ENCODE data around the gene PKD1L1.
A peak's percentile ranks its signal among the peaks of the same experiment; 100 is the strongest.

PKD1L1 gene

DNA sequence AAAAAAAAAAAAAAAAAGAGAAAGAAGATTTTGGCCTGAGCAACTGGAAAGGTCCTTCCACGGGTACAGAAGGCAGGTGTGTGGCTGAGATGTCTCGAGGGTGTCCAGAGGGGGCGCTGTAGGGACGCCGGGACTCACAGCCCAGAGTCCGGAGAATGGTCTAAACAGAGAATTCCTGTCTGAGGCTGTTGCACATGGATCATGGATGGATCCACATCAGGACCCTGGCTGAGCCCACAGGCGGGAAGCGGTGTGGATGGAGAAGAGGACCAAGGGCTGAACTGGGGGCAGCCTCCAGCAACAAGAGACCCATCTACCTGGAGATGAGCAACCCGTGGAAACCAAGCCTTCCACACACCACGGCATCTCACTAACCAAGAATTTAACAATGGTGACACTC, 55.0 kb downstream of the PKD1L1 start:
- H3K4me1 ChIP-seq (ENCODE audit: control insufficient read depth, insufficient read depth, low read length): no peaks in the 10 kb centered on the region
- H3K36me3 ChIP-seq (ENCODE audit: control insufficient read depth in 2 of 2, insufficient read depth in 1 of 2, low read length in 2 of 2): no peaks in the 10 kb centered on the region
- POLR2A ChIA-PET: no interaction called here
- H3K4me3 ChIP-seq (ENCODE audit: low read depth, low read length): no peak overlapping the region
- TF ChIP-seq, protein P1, sequence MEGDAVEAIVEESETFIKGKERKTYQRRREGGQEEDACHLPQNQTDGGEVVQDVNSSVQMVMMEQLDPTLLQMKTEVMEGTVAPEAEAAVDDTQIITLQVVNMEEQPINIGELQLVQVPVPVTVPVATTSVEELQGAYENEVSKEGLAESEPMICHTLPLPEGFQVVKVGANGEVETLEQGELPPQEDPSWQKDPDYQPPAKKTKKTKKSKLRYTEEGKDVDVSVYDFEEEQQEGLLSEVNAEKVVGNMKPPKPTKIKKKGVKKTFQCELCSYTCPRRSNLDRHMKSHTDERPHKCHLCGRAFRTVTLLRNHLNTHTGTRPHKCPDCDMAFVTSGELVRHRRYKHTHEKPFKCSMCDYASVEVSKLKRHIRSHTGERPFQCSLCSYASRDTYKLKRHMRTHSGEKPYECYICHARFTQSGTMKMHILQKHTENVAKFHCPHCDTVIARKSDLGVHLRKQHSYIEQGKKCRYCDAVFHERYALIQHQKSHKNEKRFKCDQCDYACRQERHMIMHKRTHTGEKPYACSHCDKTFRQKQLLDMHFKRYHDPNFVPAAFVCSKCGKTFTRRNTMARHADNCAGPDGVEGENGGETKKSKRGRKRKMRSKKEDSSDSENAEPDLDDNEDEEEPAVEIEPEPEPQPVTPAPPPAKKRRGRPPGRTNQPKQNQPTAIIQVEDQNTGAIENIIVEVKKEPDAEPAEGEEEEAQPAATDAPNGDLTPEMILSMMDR (tag by site-specific recombination; IDR thresholded peaks at IDR 0.05): 0 out of 2 replicates have a peak, but pooled peaks have one; percentile 10
- TF ChIP-seq ZNF791 (tag by site-specific recombination; IDR thresholded peaks at IDR 0.05): no peak
- H3K9me3 ChIP-seq (ENCODE audit: control insufficient read depth, insufficient read depth, low read depth, low read length): no peaks in the 10 kb centered on the region
- no peak overlapping the region for H3K27ac ChIP-seq (ENCODE audit: extremely low read depth, low read depth, low read length)
- CTCF ChIA-PET: interaction anchor here (0.6 to 2.4 kb wide), 7 partner anchors 9 to 1579 kb away, joined by 3 to 11 read pairs (median 4); no protein-coding TSS in a partner anchor

DNA sequence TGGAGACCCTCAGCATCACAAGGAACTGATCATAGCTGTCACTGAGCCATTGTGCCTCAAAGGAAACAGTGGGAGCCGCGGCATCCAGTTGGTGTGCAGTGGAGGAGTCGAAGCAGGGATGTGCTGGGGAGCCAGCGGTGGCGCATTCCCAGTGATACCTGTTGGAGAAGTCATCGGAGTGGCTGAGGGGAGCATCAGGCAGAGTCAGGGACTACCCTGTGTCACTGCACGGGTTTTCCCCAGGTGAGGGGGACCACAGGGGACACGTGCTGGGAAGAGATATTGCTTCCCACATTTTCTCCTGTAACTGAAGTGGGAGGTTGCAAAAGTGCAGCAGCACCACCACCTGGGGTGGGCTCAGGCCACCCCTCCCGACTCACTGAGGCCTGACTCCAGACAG, 57.7 kb downstream of the PKD1L1 start:
- no peak for TF ChIP-seq ZNF629 (tag by site-specific recombination; IDR thresholded peaks at IDR 0.05)
- no peak for TF ChIP-seq ZFP41 (tag by site-specific recombination; IDR thresholded peaks at IDR 0.05; ENCODE audit: borderline replicate concordance)
- no peak for TF ChIP-seq WT1 (tag by site-specific recombination; IDR thresholded peaks at IDR 0.05)
- TF ChIP-seq, protein P2, sequence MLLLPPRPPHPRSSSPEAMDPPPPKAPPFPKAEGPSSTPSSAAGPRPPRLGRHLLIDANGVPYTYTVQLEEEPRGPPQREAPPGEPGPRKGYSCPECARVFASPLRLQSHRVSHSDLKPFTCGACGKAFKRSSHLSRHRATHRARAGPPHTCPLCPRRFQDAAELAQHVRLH (tag by site-specific recombination; IDR thresholded peaks at IDR 0.05): no peak
- TF ChIP-seq HOXA7 (CRISPR knock-in tag; IDR thresholded peaks at IDR 0.05; ENCODE audit: borderline replicate concordance): no peak
- TF ChIP-seq ZNF174 (tag by site-specific recombination; IDR thresholded peaks at IDR 0.05): no peak
- TF ChIP-seq ZNF830 (tag by site-specific recombination; IDR thresholded peaks at IDR 0.05; ENCODE audit: low read depth): no peak
- no peak for TF ChIP-seq ZNF426 (tag by site-specific recombination; IDR thresholded peaks at IDR 0.05)
- TF ChIP-seq, protein P3, sequence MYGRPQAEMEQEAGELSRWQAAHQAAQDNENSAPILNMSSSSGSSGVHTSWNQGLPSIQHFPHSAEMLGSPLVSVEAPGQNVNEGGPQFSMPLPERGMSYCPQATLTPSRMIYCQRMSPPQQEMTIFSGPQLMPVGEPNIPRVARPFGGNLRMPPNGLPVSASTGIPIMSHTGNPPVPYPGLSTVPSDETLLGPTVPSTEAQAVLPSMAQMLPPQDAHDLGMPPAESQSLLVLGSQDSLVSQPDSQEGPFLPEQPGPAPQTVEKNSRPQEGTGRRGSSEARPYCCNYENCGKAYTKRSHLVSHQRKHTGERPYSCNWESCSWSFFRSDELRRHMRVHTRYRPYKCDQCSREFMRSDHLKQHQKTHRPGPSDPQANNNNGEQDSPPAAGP (tag by site-specific recombination; IDR thresholded peaks at IDR 0.05): no peak
- TF ChIP-seq HIC1 (tag by site-specific recombination; IDR thresholded peaks at IDR 0.05): no peak
- TF ChIP-seq SP7 (tag by site-specific recombination; IDR thresholded peaks at IDR 0.05): no peak
- no peak for TF ChIP-seq ZNF155 (tag by site-specific recombination; IDR thresholded peaks at IDR 0.05)
- no peak for TF ChIP-seq ZNF529 (tag by site-specific recombination; IDR thresholded peaks at IDR 0.05; ENCODE audit: insufficient replicate concordance)
- no peak for TF ChIP-seq AEBP2 (tag by site-specific recombination; IDR thresholded peaks at IDR 0.05; ENCODE audit: borderline replicate concordance)
- TF ChIP-seq ZNF621 (tag by site-specific recombination; IDR thresholded peaks at IDR 0.05): no peak
- TF ChIP-seq ZNF623 (tag by site-specific recombination; IDR thresholded peaks at IDR 0.05): no peak
- TF ChIP-seq SP3 (tag by site-specific recombination; IDR thresholded peaks at IDR 0.05): no peak
- no peak for TF ChIP-seq ZNF184 (tag by site-specific recombination; IDR thresholded peaks at IDR 0.05)
- no peak for TF ChIP-seq ZNF660 (tag by site-specific recombination; IDR thresholded peaks at IDR 0.05)
- H3K9me3 ChIP-seq (ENCODE audit: control insufficient read depth, insufficient read depth, low read depth, low read length): no peaks in the 10 kb centered on the region
- POLR2A ChIA-PET: no interaction called here

More for the DNA sequence above, 57.7 kb downstream of the PKD1L1 start:
- Histone ChIP-seq H3K27ac (ENCODE audit: extremely low read depth, low read depth, low read length) (no peak overlapping the region), H3K4me1 (ENCODE audit: control insufficient read depth, insufficient read depth, low read length) (no peaks in the 10 kb centered on the region), H3K36me3 (ENCODE audit: control insufficient read depth in 2 of 2, insufficient read depth in 1 of 2, low read length in 2 of 2) (no peaks in the 10 kb centered on the region), H3K4me3 (ENCODE audit: low read depth, low read length) (no peak overlapping the region)
- CTCF ChIA-PET: interaction anchor here (0.5 to 0.8 kb wide), 2 partner anchors 8 to 68 kb away, joined by 6 to 7 read pairs; no protein-coding TSS in a partner anchor

Measured in HEK293 (cell line).